ENCODE measurements around the gene IGLON5. TPM values are rescaled to one million over a fixed set of nuclear protein-coding genes. Genes with fewer than 3 reads are reported as not detected.
A peak's percentile ranks its signal among the peaks of the same experiment; 100 is the strongest.

IGLON5 gene
- total RNA-seq, result 3.7 TPM
- long read RNA-seq, partial matches to known transcripts, result 0 of 1 reads
- long read RNA-seq, other reads (novel, unspliced or antisense), result 1 of 1 reads

DNA sequence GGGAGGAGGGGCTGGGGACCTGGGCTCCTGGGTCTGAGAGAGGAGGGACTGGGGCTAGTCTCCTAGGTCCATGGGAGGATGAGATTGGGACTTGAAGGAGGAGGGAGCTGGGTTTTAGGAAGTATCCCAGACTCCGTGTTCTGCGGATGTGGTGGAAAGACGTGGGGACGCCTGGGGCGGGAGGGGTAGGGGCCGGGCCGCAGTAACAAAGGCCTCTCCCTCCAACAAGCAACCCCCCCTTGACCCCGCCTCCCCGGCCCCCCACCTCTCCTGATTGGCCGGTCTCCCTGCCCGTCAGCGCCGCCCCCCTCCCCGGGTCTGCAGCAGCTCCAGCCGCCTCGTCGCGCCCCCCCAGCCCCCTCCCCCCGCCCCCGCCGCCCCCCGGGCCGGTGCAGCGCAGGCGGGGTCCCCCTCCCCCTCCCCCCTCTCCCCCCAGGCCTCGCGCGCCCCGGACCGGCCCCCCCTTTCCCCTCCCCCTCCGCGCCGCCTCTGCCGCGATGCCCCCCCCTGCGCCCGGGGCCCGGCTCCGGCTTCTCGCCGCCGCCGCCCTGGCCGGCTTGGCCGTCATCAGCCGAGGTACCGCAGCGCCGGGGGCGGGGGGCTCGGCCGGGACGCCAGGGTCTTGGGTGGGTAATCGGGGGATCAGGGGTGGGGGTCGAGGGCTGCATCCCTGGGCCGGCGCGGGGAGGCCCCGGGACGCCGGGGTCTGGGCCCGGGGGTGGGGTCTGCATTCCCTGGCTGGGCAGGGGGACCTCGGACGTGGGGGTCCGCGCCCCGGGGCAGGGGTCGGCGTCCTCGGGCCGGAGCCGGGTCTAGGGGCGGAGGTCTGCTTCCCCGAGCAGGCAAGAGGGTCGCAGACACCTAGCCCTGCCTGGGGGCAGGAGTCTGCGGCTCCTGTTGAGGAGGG, at the start of gene IGLON5:
Gene IGLON5 (plus strand): TSS at position 294 of the 907 bp plus-strand sequence. CDS start 204 bp downstream, at position 498.
- no peak for DNase-seq (ENCODE audit: low spot score)

GRCh38 chr19:51263808-51264207, 47.6 kb upstream of the IGLON5 start:
- DNase-seq (ENCODE audit: low spot score), result no peak

- DNase-seq (ENCODE audit: low spot score), result no peak
These were observed 40.4 kb upstream of the IGLON5 start for GRCh38 chr19:51271067-51271466.

- DNase-seq (ENCODE audit: low spot score), result no peak
These were observed 39.1 kb upstream of the IGLON5 start for GRCh38 chr19:51272183-51272810.

DNA sequence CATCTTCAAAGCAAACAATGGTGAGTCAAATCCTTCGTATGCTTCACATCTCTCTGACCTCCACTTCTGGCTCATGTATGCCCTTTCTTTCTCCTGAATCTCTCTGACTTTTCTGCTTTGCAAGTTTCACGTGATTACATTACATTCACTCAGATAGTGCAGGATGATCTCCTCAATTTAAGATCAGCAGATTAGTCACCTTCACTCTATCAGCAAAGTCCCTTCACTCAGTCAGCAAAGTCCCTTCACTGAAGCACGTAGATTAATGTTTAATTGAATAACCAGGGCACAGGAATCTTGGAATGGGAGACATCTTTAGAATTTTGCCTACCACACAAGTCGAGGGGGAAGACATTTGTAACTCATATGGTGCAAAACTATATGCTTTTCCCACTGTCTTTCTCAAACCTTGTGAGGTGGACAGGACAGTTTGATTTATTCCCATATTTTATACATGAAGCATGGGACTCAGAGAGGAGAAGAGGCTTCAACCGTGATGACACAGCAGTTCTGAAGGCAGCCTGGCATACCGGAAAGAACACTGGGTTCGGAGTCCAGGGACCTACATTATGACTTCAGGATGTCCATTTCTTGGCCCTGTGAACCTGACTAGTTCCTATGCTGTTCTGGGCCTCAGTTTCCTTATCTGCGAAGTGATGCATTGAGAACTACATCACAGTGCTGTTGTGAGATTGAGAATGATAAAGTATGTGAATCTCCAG, 37.2 kb upstream of the IGLON5 start:
- no peak for DNase-seq (ENCODE audit: low spot score)

DNA sequence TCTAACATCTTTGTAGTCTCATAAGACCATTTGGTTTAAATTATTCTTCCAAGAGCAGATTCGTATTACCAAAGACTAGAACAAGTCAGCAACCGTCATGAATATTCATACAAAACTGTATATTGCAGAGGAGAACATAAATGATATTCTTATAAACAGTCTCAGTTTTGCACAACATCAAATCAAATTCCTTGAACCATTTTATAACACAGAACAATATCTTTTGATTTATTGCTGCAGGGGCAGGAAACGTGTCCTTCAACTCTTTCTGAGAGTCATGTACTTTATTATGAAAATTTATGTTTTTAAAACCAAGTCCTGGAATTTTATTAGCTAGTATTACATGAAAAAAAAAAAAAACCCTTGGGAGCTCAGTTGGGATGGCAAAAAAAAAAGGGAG, 34.3 kb upstream of the IGLON5 start:
- DNase-seq (ENCODE audit: low spot score), result no peak

DNA sequence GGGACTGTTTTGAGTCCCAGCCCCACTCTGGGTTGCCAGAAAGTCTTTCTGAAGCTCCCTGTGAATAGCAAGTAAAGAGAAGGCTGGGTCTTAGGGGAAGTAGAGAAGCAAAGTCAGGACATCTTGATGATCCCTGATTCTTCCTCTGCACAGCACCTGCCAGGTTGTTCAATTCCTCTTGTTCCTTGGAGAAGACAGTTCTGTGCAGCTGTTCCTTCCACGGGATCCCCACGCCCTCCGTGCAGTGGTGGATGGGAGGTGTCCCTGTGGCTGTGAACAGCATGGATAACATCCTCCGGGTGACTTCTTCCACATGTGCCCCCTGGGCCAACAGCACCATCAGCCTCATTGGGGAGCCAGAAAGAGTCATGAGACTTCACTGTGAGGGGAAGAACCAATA, 29.1 kb upstream of the IGLON5 start:
- no peak for DNase-seq (ENCODE audit: low spot score)

DNA sequence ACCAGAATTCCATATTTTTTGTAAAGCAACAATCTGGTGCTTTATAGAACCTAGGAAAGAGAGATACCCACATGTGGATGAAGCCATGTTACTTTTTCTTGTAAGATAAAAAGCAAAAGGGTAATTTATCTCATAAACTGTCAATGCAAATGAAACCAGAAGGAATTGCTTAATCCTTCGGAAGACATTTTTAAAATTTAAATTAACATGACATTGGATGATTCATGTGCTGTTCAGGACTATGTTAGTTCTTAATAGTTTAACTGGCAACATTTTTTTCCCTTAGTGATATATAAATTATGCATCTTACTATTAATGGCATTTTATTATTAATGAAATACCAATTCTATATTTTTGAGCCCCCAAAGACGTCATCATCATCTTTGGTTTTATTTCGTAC, 25.8 kb upstream of the IGLON5 start:
- DNase-seq (ENCODE audit: low spot score), result no peak

DNA sequence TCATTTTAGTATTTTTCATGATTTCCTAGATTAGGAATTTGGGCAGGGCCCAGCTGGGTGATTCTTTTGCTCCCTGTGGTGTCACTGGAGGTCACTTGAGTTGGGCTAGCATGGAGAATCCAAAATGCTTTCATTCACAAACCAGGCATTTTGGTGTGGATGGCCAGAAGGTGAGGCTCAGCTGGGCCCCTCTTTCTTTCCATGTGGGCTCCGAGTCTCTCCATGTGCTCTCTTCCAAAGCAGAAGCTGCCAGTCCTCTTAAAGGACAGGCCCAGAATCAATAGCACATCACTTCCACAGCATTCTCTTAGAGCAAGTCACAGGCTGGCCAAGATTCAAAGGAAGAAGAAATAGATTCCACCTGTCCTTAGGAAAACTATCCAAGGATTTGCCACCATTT, 21.8 kb upstream of the IGLON5 start:
- peak; percentile 65 for DNase-seq (ENCODE audit: low spot score)

DNA sequence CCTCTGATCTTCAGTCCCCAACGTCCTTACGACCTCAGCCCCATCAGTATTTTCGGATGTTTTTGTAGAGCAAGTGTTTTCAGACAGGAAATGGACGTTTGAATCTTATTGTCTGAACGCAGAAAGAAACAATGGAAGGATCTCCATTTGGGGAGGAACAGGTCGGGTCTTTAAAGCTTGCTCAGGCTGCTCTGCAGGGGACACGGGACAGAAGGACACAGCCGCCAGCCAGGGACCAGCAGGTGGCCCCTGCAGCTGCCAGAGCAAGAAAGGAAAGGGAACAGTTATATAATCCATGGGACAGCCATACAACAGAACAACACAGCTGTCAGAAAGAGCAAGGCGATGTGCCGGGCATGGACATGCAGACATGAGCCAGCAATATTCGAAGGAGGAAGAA, 18.5 kb upstream of the IGLON5 start:
- no peak for DNase-seq (ENCODE audit: low spot score)

GRCh38 chr19:51293571-51294210, 17.8 kb upstream of the IGLON5 start:
- DNase-seq (ENCODE audit: low spot score), result peak; percentile 82

GRCh38 chr19:51294211-51294976, 17.1 kb upstream of the IGLON5 start:
- peak; percentile 81 for DNase-seq (ENCODE audit: low spot score)

DNA sequence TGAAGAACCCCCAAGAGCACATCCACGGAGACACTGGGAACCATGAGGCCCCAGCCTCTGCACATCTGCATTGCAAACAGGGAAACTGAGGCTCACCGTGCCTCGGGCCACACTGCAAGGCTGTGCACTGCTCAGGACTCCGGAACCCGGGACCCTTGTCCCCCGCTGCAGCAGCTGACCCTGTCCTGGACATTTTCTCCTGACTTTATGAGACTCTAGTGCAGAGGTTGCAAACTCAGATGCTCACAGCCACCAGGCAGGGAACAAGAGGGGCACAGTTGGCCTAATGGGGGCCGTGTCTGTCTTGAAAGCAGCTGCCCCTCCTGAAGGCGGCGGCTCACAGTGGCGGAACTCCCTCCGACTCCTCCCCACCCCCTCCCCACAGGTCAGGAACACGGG, 16.5 kb upstream of the IGLON5 start:
- DNase-seq (ENCODE audit: low spot score), result peak; percentile 77

DNA sequence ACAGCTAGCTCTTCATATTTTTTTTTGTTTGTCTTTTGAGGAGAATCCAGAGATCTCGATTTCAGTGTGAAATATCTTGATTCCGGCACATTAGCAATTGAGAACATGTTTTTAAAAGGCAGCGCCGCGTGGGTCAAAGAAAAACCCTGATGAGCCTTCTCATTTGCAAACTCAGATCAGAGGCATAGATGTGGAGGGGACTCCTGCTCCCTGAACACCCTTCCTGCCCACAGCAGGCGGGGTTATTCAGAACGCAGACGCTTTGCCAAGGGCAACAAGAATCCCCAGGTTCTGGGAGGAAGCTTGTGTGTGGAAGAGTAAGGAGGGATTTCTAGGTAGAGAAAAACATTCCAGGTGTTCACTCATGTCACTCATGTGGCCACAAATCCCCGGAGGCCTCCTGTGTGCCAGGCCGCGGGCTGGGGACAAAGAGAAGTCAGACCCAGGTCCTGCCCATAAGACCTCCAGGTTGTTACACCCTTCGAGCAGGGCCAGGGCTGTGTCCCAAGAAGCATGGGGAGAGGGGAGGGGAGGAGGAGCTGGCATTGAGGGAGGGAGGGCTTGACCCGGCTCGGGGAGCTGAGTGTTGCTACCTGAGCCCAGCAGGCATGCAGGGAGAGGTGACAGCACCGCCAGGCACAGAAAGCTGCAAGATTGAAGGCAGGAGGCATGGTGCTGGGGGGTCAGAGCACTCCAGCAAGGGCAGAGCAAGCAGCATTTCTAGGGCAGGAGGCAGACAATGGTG, 15.9 kb upstream of the IGLON5 start:
- DNase-seq (ENCODE audit: low spot score), result peak; percentile 67

GRCh38 chr19:51296336-51297093, 14.9 kb upstream of the IGLON5 start:
- peak; percentile 72 for DNase-seq (ENCODE audit: low spot score)

- DNase-seq (ENCODE audit: low spot score), result peak; percentile 33
These were observed 14.0 kb upstream of the IGLON5 start for GRCh38 chr19:51297406-51297805.

DNA sequence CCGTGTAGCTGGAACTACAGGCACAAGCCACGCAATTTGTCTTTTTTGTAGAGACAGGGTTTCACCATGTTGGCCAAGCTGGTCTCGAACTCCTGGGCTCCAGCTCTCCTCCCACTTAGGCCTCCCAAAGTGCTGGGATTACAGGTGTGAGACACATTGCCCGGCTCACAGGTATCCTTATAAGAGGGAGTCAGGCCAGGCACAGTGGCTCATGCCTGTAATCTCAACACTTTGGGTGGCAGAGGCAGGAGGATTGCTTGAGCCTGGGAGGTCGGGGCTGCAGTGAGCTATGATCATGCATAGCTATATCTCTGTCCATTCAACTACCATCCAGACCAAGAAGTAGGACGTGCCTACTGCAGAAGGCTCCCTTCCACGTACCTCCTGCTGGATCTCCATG, 10.2 kb upstream of the IGLON5 start:
- peak; percentile 67 for DNase-seq (ENCODE audit: low spot score)

GRCh38 chr19:51305479-51305878, 6.0 kb upstream of the IGLON5 start:
- no peak for DNase-seq (ENCODE audit: low spot score)

DNA sequence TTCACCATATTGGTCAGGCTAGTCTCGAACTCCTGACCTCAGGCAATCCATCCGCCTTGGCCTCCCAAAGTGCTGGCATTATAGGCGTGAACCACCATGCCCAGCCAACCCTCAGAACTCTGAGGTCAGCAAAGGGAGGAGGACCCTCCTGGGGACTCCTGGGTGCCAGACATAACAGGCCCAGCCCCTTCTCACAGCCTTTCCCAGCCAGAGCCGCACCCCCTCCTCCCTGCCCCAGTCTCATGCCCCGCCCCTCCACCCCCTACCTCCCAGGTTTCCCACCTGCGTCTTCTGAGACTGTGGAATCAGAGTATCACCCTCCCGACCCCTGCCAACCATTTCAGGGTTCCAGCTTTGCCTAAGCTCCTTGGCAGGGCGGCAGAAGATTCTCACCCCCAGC, 5.2 kb downstream of the IGLON5 start:
- no peak for DNase-seq (ENCODE audit: low spot score)
